ENCODE measurements around the gene KIF16B.

DNA sequence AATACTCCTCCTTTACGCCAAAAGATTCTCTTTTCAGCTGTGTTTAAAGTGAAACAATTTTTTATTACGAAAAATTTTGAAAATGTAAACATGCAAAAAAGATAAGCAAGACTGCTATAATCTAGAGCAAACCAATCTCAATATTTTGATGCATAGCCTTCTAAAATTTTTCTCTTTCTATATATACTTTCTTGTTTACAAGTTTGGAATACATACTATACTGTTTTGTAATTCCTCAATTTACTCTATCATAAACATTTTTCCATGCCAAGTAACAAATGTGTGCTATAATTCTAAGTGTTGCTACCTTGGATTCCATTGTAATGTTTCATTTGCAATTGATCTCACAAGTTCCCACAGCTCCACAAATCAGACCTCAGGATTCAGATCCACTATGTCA, 43.1 kb upstream of the KIF16B start:
- TF ChIP-seq, protein P1, sequence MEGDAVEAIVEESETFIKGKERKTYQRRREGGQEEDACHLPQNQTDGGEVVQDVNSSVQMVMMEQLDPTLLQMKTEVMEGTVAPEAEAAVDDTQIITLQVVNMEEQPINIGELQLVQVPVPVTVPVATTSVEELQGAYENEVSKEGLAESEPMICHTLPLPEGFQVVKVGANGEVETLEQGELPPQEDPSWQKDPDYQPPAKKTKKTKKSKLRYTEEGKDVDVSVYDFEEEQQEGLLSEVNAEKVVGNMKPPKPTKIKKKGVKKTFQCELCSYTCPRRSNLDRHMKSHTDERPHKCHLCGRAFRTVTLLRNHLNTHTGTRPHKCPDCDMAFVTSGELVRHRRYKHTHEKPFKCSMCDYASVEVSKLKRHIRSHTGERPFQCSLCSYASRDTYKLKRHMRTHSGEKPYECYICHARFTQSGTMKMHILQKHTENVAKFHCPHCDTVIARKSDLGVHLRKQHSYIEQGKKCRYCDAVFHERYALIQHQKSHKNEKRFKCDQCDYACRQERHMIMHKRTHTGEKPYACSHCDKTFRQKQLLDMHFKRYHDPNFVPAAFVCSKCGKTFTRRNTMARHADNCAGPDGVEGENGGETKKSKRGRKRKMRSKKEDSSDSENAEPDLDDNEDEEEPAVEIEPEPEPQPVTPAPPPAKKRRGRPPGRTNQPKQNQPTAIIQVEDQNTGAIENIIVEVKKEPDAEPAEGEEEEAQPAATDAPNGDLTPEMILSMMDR (IDR thresholded peaks at IDR 0.05): no peak
- no peak for TF ChIP-seq POLR2A (IDR thresholded peaks at IDR 0.05)
